HG03135 (cell line): ENCODE measurements around the gene REST.
A peak's percentile ranks its signal among the peaks of the same experiment; 100 is the strongest.

Source experiments
- ATAC-seq: cut with Tn5 transposase; IDR thresholded peaks from one replicate; pipeline ENCODE4 v1.9.1; 2021; ENCODE audit warnings: mild to moderate bottlenecking, moderate library complexity; ENCODE audit not compliant: unreplicated experiment

REST gene

GRCh38 chr4:56976283-56976836, 68.7 kb downstream of the REST start:
- no peak for ATAC-seq

DNA sequence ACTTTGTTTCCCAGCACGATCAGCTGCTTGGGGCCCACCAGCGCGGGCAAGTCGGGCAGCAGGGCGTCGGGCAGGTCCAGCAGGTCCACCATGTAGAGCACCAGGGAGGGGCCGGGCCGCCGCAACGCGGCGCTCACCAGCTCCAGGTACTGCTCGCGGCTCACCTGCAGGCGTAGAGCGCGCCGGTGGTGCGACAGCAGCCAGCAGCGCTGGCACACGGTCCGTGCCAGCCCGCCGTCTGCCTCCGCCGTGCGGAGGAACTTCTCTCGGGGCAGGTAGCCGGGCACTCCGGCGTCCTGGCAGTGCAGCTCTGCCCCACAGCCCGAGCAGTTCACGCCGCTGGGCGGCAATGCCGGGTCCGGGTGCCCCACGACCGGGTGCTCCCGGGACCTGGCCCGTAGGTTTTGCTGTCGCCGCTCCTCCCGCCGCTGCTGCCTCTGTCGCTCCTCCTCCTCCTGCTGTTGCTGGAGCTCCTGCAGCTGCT, 69.2 kb downstream of the REST start:
- ATAC-seq = peak; percentile 31

GRCh38 chr4:56977321-56978012, 69.8 kb downstream of the REST start, which contains the start of gene NOA1:
TSS of gene NOA1 (minus strand) at chr4:56977606. CDS start at chr4:56977585, 21 bp downstream.
- peak; percentile 85 for ATAC-seq

GRCh38 chr4:56978750-56979303, 71.1 kb downstream of the REST start, which contains the start of gene POLR2B:
TSS of gene POLR2B (plus strand) at chr4:56978896. CDS start at chr4:56978986, 90 bp downstream.
- peak; percentile 41 for ATAC-seq

DNA sequence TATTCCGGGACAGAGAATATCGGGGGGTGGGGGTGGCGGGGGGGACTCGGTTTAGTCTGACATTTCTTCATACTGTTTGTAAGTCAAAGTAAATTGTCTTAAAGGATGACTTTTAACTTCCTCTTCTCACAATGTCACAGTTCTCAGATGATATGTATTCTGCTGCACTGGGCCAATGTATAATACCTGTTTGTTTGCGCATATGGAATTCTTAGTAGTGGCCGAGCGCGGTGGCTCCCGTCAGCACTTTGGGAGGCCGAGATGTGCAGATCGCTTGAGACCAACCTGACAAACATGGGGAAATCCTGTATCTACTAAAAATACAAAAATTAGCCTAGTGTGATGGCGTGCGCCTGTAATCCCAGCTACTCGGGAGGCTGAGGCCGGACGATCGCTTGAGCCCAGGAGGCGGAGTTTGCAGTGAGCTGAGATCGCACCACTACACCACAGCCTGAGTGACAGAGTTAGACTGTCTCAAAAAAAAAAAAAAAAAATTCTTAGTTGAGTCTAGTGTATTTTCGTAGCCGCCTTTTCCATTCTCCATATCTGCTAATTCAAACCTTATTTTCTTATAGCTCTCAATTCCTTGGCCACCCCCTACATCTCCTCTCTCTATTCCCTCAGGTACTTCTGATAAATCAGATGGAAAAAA, 71.8 kb downstream of the REST start:
- no peak for ATAC-seq

- ATAC-seq = no peak
Measured at GRCh38 chr4:56981795-56982201, 74.1 kb downstream of the REST start.

DNA sequence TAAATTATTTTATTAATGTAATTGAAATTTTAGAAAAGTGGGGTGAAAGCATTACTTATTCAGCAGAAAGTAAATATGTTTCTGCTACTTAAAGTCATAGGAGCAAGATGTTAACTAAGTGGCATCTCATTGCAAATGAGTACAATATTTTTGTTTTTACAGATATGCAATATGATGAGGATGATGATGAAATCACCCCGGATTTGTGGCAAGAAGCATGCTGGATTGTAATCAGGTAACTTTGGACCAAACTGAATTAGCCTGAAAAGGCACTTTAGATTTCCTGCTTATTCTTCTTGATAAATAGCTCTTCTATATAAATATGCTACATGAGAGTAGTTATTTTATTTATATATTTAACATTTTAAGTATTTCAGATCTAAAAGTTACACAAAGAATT, 78.5 kb downstream of the REST start:
- ATAC-seq = no peak

DNA sequence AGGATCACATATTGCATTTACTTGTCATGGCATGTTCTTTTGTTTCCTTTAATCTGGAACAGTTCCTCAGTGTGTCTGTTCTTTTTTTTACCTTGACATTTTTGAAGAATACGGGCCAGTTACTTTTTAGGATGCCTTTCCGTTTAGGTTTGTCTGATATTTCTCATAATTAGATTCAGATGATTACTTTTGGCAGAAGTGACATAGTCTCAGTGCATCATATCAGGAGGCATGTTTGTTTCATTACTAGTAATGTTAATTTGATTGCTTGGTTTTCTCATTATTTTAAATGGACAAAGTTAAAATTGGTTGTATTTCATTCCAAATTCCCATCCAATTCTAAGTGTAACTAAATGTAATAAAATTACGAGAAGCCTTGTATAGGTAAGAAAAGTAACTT, 79.3 kb downstream of the REST start:
- ATAC-seq = no peak

DNA sequence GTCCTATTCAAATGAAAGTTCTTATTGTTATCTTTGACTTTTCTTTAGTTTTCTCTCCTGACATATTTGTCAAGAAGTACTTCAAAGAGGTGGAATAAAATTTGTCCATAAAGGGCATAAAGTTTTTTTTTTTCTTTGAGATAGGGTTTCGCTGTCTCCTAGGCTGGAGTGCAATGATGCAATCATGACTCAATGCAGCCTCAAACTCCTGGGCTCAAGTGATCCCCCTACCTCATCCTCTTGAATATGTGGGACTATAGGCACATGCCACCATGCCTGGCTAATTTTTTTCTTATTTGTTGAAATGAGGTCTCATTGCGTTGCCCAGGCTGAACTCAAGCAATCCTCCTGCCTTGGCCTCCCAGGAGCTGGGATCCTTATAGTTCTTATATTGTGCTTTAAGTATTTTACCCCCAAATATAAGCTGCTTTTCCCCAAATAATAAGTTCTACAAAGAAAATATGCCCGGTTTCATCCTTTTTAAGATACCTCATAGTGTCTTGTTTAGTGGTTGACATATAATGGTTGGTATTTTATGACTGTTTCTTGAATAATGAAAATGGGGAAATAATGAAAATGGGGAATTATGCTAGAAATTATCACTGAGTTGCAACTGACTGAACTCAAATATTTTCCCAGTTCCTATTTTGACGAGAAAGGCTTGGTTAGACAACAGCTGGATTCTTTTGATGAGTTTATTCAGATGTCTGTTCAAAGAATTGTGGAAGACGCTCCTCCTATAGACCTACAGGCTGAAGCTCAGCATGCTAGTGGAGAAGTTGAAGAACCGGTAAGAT, 82.6 kb downstream of the REST start:
- ATAC-seq = no peak

DNA sequence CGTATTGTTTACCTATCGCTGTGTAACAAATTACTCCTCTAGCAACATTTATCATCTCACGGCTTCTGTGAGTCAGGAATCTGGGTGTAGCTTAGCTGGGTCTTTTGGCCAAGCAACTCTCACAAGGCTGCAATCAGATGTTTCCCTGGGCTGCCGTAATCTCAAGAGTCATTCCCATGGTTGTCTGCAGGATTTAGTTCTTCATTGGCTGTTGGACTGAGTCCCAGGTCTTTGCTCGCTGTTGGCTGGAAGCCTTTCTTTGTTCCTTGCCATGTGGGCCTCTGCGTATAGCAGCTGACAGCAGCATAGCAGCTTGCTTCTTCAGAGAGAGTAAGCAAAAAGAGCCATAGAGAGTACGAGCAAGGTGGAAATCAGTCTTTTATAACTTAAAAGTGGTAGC, 87.8 kb downstream of the REST start:
- no peak for ATAC-seq

GRCh38 chr4:56999751-57000150, 92.1 kb downstream of the REST start:
- ATAC-seq = no peak

GRCh38 chr4:57013543-57014120, 105.9 kb downstream of the REST start:
- no peak for ATAC-seq
